Aorta (tissue), 5 donors: Measurements from ENCODE around the gene APOO. TPM values are rescaled to one million over a fixed set of nuclear protein-coding genes. Genes with fewer than 3 reads are reported as not detected.
"Not testable (repeated sequence)": the region's sequence is repeated elsewhere in the genome, so short reads cannot be mapped to it uniquely, and the experiment has no call there.

Experiments used
- ATAC-seq: fragments of 200-7000 bp; cut with Tn5 transposase; one replicate; pipeline ENCODE4 v1.9.1; 2022; ENCODE audit warnings: moderate library complexity; ENCODE audit not compliant: low FRiP score
- DNase-seq, 2 donors: peaks; one replicate each; pipeline ENCODE4 v3.0.0-alpha.2; 2020
- H3K27ac ChIP-seq, 2 donors: one replicate each; pipeline ENCODE4 v1.5.1; 2013; ENCODE audit warnings: low read length in 2 of 2, mild to moderate bottlenecking in 2 of 2, moderate library complexity in 2 of 2, control low read depth in 1 of 2, inconsistent platforms in 1 of 2, low read depth in 1 of 2
- H3K27me3 ChIP-seq, 2 donors: one replicate each; pipeline ENCODE4 v1.6.1; 2013; ENCODE audit warnings: control low read depth in 1 of 2, low read length in 1 of 2, mild to moderate bottlenecking in 1 of 2, moderate library complexity in 1 of 2; ENCODE audit not compliant: insufficient read depth in 2 of 2, control insufficient read depth in 1 of 2
- H3K36me3 ChIP-seq, 2 donors: one replicate each; pipeline ENCODE4 v1.6.1; 2013; ENCODE audit warnings: control low read depth in 1 of 2, low read length in 1 of 2, mild to moderate bottlenecking in 1 of 2; ENCODE audit not compliant: insufficient read depth in 2 of 2, control insufficient read depth in 1 of 2
- H3K4me1 ChIP-seq, 2 donors: one replicate each; pipeline ENCODE4 v1.6.1; 2013; ENCODE audit warnings: low read length in 2 of 2, control low read depth in 1 of 2, mild to moderate bottlenecking in 1 of 2, moderate library complexity in 1 of 2; ENCODE audit not compliant: insufficient read depth in 2 of 2, control insufficient read depth in 1 of 2
- H3K4me3 ChIP-seq, 2 donors: one replicate each; pipeline ENCODE4 v1.5.1; 2013; ENCODE audit warnings: low read length in 2 of 2, control low read depth in 1 of 2, mild to moderate bottlenecking in 1 of 2
- H3K9me3 ChIP-seq: one replicate; pipeline ENCODE4 v1.6.1; 2013; ENCODE audit warnings: mild to moderate bottlenecking, low read length; ENCODE audit not compliant: control insufficient read depth
- WGBS, 2 donors: extraction: QIAGEN DNeasy Blood & Tissue Kit; methylation state at CpG; one replicate each; pipeline ENCODE4 v1.1.7; 2013; 5-methylcytosine and 5-hydroxymethylcytosine counted together
- intact Hi-C, 2 donors: fragments of 100-400 bp; cut with DNase I; formaldehyde crosslinking; loops; one replicate each; pipeline versions ENCODE4 v1.14.2 to v1.15.0; 2022
- polyA plus RNA-seq, 2 donors: library from polyadenylated mRNA; stranded (reverse); fragments of 200-250 nt; gene quantifications; one replicate each; pipeline ENCODE4 v1.2.3, GENCODE V29; 2013
- total RNA-seq, 2 donors: library from RNA; stranded (reverse); fragmentation: NEBNext Ultra II Directional; extraction: Animal tissue kit (Norgen Biotek cat#: 25700); gene quantifications; one replicate each; pipeline ENCODE4 v1.2.1, GENCODE V29; 2021
- donor health status: healthy with polysubstance abuse.
- donor health status: Bipolar disorder and iron deficiency.
- donor health status: DM: no; HTN: no; CAD: no.
- donor health status: DM: no; HTN: no; CAD: no.
- donor health status: DM: yes; HTN: yes; CAD: no.

Gene APOO
- total and polyA plus RNA-seq, 4 donors: 4.6 to 12.7 (median 7.2) TPM

DNA sequence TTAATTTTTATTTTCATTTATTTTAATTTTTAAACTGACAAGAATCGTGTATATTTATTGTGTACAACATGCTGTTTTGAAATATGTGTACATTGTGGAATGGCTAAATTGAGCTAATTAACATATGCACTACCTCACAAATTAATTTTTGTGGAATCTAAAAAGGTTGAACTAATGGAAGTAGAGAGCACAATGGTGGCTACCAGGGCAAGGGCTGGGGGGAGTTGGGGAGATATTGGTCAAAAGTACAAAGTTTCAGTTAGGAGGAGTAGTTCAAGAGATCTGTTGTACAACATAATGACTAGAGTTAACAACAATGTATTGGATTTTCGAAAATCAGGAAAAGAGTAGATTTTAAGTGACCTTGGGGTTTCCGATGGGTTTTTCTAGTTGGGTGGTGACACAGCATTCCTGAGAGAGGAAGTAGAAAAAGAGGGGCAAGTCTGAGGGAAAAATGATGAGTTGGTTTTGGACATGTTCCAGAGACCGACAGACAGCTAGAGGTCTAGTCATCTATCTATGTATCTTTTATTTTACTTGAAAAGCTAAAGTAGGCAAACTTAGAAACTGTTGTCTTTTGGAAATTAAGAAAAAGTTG lies 23.2 kb downstream of the APOO start:
- no peak for DNase-seq
- Histone ChIP-seq H3K36me3 (no peaks in the 10 kb centered on the region), H3K27me3 (no peaks in the 10 kb centered on the region), H3K27ac (no peak overlapping the region), H3K4me3 (no peak overlapping the region), H3K9me3 (no peaks in the 10 kb centered on the region), H3K4me1 (peaks cover 0 to 3% of the 10 kb centered on the region in 2 donors)
- intact Hi-C loops: no loop called here
- ATAC-seq: no peak
- 68 to 86% methylated on average over 4 of the region's 4 CpGs for WGBS, 2 donors

DNA sequence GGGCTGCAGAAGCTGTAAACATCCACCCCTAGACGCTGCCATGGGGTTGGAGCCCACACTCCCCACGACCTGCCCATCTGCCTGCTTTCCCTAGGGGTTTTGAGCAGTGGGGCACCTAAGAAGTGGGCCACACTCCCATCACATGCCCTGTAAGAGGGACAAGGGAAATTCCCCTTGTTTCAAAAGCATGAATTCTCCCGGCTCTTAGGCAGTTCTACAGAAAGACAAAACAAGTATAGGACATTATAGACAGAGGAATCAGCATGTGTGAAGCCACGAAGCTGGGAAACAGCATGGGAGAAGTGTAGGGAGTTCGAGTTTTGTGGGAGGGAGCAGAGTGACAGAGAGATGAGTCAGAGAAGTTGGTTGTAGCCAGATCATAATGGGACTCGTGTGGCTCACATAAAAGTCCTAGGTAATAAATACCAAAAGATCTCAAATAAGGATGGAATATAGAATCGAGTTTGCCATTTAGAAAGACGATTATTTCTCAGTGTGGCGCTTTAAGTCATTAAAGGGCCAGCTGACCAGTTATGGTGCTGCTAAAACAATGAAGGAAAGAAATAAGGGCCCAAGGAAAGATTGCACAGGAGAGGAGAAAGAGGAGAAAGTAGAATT lies 23.9 kb downstream of the APOO start:
- intact Hi-C loops: no loop called here
- DNase-seq (no peak), ATAC-seq (no peak)
- H3K36me3 ChIP-seq: no peaks in the 10 kb centered on the region
- peaks cover 0 to 3% of the 10 kb centered on the region in 2 donors for H3K4me1 ChIP-seq
- no peak overlapping the region for H3K4me3 ChIP-seq
- H3K27me3 ChIP-seq: no peaks in the 10 kb centered on the region
- WGBS, 2 donors: 49 to 51% methylated on average over 9 of the region's 9 CpGs
- H3K9me3 ChIP-seq: no peaks in the 10 kb centered on the region
- no peak overlapping the region for H3K27ac ChIP-seq

DNA sequence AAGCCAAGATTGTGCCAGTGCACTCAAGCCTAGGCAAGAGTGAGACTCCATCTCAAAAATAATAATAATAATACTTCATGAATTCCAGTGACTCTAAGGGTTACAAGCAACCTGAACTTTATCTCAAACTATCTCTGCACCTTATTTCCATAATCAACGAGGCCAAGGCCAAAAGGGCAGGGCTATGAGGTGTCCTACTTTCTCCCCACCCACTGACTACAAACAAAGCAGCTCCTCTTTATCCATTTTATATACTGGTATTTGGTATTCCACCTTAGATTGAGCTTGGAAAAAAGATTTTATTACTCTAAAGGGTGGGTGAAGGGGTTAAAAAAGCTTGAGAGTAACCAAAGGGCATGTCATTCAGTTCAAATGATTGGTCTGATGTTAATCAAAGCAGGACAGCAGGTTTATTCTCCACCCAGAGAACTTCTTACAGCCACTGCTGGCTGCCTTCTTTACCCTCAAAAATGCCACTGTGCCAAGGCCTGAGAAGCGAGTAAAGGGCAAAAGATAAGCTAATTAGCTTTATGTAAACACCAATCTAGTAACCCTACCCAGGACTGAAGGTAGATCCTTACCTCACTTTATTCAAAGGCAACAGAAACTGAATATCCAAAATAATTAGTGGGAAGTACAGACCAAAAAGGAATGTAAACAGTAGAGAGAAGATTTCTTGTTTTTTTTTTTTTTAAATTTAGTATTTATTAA lies 28.2 kb downstream of the APOO start:
- intact Hi-C loops: no loop called here
- no peaks in the 10 kb centered on the region for H3K9me3 ChIP-seq
- peaks cover 0 to 3% of the 10 kb centered on the region in 2 donors for H3K4me1 ChIP-seq
- 22 to 34% methylated on average over 2 of the region's 2 CpGs for WGBS, 2 donors
- H3K27me3 ChIP-seq: no peaks in the 10 kb centered on the region
- no peaks in the 10 kb centered on the region for H3K36me3 ChIP-seq
- no peak overlapping the region for H3K27ac ChIP-seq
- DNase-seq: no peak
- no peak for ATAC-seq
- H3K4me3 ChIP-seq: no peak overlapping the region

DNA sequence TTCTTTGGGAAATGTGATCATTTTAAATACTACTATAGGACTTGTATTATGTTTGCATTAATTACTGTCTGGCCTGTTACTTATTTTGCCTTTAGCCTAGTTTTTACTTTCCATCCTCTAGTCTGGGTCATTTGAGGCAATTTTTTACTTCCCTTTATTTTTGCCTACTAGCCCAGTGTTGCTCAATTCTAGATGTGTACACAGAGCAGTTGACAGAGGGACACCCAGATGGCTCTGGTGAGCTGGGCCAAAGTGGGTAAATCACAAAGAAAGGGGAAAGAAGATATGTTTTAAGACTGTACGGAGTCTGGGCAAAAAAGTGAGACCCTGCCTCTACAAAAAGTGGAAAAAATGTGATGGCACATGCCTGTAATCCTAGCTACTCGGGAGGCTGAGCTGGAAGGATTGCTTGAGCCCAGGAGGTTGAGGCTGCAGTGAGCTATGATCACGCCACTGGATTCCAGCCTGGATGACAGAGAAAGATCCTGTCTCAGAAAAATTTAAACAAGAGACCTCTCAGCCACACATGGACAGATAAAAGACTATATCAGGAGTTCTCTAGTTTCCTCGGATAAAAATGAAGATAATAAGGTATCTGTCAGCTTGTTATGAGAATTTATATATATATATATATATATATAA lies 35.7 kb downstream of the APOO start:
- no peaks in the 10 kb centered on the region for H3K9me3 ChIP-seq
- H3K4me1 ChIP-seq: no peaks in the 10 kb centered on the region
- H3K27ac ChIP-seq: no peak overlapping the region
- WGBS, 2 donors: 78 to 91% methylated on average over 4 of the region's 4 CpGs
- no peaks in the 10 kb centered on the region for H3K36me3 ChIP-seq
- DNase-seq (no peak), ATAC-seq (no peak)
- no peaks in the 10 kb centered on the region for H3K27me3 ChIP-seq
- intact Hi-C loops: no loop called here
- H3K4me3 ChIP-seq: no peak overlapping the region

DNA sequence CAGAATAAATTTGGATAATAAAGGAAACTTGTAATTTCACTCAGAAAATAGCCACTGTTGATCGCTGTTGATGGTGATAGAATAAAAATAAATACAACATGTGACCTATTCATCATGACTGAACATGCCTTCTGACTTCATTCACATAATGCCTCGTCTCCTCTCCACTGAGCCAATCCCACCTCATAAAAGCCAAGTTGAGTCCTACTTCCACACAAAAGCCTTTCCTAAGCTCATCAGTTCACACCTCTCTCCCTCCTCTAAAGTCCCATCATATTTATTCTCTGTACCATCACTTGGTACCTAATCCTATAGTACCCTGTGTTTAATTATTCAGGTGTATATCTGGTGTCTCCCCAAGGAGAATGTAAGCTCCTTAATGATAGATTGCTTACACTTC lies 37.7 kb downstream of the APOO start:
- 85 to 95% methylated on average over 2 of the region's 2 CpGs for WGBS, 2 donors
- Histone ChIP-seq H3K9me3 (no peaks in the 10 kb centered on the region), H3K27ac (no peak overlapping the region), H3K36me3 (no peaks in the 10 kb centered on the region), H3K4me1 (no peaks in the 10 kb centered on the region), H3K4me3 (no peak overlapping the region), H3K27me3 (no peaks in the 10 kb centered on the region)
- DNase-seq (no peak), ATAC-seq (no peak)
- intact Hi-C loops: no loop called here

DNA sequence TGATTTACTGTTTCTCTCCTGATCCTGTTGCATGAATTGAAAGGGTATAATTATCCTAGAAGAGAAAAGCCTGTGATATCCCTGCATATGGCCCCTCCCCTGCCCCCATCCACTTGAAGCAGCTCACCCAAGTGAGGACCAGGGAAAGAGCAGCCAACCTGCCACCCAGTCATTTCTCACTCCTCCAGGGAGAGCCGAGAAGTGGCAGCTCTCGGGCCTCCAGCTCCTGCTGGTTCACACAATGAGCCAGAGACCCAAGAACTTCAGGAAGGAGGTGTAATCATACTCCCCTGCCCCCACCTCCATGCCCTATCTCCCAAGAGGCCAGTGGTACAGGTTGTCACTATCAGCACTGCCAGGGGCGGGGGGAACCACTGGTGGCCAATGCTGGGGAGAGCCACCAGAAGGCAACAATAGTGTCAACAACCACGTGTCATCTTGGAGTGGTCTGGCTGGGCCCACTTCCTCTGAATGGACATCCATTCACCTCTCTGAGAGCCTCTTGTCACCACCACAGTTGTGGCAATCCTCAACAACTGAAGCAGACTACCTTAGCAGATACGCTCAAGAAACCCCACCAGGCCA lies 42.9 kb downstream of the APOO start:
- no peaks in the 10 kb centered on the region for H3K27me3 ChIP-seq
- DNase-seq: no peak
- H3K4me1 ChIP-seq: no peaks in the 10 kb centered on the region
- no peaks in the 10 kb centered on the region for H3K9me3 ChIP-seq
- H3K27ac ChIP-seq: no peak overlapping the region
- WGBS, 2 donors: 86 to 91% methylated on average over 5 of the region's 5 CpGs
- intact Hi-C loops: no loop called here
- no peak for ATAC-seq
- no peak overlapping the region for H3K4me3 ChIP-seq
- no peaks in the 10 kb centered on the region for H3K36me3 ChIP-seq

DNA sequence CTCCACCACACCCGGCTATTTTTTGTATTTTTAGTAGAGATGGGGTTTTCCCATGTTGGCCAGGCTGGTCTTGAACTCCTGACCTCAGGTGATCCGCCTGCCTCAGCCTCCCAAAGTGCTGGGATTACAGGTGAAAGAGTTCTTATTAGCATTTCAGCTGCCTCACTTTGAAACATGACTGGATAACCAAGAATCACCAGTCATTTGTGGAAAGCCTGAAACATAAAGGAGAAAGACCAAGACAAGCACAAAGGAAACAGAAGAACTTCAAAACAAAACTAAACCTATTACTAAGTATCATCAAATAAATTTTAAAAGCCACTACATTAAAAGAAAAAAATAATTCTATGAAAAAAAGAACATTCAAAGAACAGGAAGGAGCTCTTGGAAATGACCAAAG lies 45.8 kb downstream of the APOO start:
- H3K4me3 ChIP-seq, H3K27ac ChIP-seq, intact Hi-C loops, DNase-seq, H3K4me1 ChIP-seq, ATAC-seq, H3K27me3 ChIP-seq, H3K36me3 ChIP-seq, H3K9me3 ChIP-seq: not testable (repeated sequence)
- WGBS, 2 donors: 81 to 93% methylated on average over 2 of the region's 2 CpGs

DNA sequence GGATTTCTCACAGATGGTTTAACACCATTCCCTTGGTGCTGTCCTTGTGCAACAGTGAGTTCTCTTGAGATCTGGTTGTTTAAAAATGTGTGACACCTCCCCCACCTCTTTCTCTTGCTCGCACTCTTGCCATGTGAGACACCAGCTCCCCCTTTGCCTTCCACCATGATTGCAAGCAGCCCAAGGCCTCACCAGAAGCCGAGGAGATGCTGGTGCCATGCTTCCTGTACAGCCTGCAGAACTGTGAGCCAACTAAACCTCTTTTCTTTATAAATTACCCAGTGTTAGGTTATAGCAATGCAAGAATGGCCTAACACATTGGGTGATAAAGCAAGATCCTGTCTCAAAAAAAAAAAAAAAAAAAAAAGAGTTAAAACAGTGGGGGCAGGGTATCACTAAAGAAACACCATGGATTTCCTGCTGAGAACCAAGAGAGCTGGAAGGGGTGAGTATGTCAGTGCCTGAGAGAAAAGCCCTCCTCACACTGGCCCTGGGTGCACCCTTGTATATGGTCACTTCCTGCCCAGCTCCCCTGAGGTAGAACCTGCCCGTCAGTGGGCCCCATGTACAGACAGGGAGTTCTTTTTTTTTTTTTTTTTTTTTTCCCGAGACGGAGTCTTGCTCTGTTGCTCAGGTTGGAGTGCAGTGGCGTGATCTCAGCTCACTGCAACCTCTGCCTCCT lies 46.4 kb downstream of the APOO start:
- DNase-seq (no peak), ATAC-seq (no peak)
- intact Hi-C loops: no loop called here
- Histone ChIP-seq H3K36me3 (no peaks in the 10 kb centered on the region), H3K27me3 (no peaks in the 10 kb centered on the region), H3K27ac (no peak overlapping the region), H3K4me1 (no peaks in the 10 kb centered on the region), H3K9me3 (no peaks in the 10 kb centered on the region), H3K4me3 (no peak overlapping the region)
- WGBS, 2 donors: 89 to 94% methylated on average over 6 of the region's 6 CpGs
